Measurements from ENCODE around the gene CPS1. TPM values are rescaled to one million over a fixed set of nuclear protein-coding genes. Genes with fewer than 3 reads are reported as not detected.

The CPS1 gene
- total RNA-seq, 6 experiments from 2014 or later, result 1,066 to 2,150 (median 1,343) TPM

- ATAC-seq (no peak), DNase-seq (no peak)
- H3K27ac ChIP-seq, result no peak overlapping the region
- H3K4me1 ChIP-seq, result peaks cover 0 to 27% (median 9%) of the 10 kb centered on the region in 4 donors
- peaks cover 0 to 82% (median 39%) of the 10 kb centered on the region in 4 donors for H3K36me3 ChIP-seq
- intact Hi-C loops (cut with DNase I), result no loop called here
- H3K4me3 ChIP-seq, result no peak overlapping the region
- no peaks in the 10 kb centered on the region for H3K9me3 ChIP-seq
- TF ChIP-seq POLR2A (IDR thresholded peaks at IDR 0.05) (no peak), CTCF (IDR thresholded peaks at IDR 0.05) (no peak)
- no peaks in the 10 kb centered on the region for H3K27me3 ChIP-seq
These were observed 104.4 kb downstream of the CPS1 start for GRCh38 chr2:210660751-210661150.

- peak; percentile 73 to 92 (median 84) for ATAC-seq
- Histone ChIP-seq H3K9me3 (no peaks in the 10 kb centered on the region), H3K36me3 (peaks cover 0 to 73% (median 29%) of the 10 kb centered on the region in 4 donors), H3K27me3 (no peaks in the 10 kb centered on the region), H3K27ac (peak overlapping the region in 2 of 3 donors; percentile 44 to 61), H3K4me1 (peaks cover 0 to 27% (median 9%) of the 10 kb centered on the region in 4 donors), H3K4me3 (no peak overlapping the region)
- WGBS (ENCODE audit: insufficient coverage, low coverage, low lambda C conversion rate, missing lambda C conversion rate), result 27% methylated on average over 1 of the region's 1 CpG
- intact Hi-C loops (cut with DNase I), result no loop called here
- DNase-seq, result no peak
- no peak for TF ChIP-seq POLR2A (IDR thresholded peaks at IDR 0.05)
- no peak for TF ChIP-seq CTCF (IDR thresholded peaks at IDR 0.05)
These were observed 106.2 kb downstream of the CPS1 start for GRCh38 chr2:210662560-210662959.

GRCh38 chr2:210663631-210664089 is 107.3 kb downstream of the CPS1 start:
- Histone ChIP-seq H3K4me1 (peaks cover 0 to 27% (median 9%) of the 10 kb centered on the region in 4 donors), H3K36me3 (peaks cover 0 to 73% (median 29%) of the 10 kb centered on the region in 4 donors), H3K27me3 (no peaks in the 10 kb centered on the region), H3K9me3 (no peaks in the 10 kb centered on the region), H3K27ac (peak overlapping the region in 1 of 3 donors; percentile 3), H3K4me3 (no peak overlapping the region)
- intact Hi-C loops (cut with DNase I), result no loop called here
- 74% methylated on average over 3 of the region's 3 CpGs for WGBS (ENCODE audit: insufficient coverage, low coverage, low lambda C conversion rate, missing lambda C conversion rate)
- ATAC-seq (peak in 2 of 4 donors; percentile 12 to 67), DNase-seq (no peak)
- TF ChIP-seq POLR2A (IDR thresholded peaks at IDR 0.05), result no peak
- peak in 3 of 4 donors; percentile 11 to 27 (median 12) for TF ChIP-seq CTCF (IDR thresholded peaks at IDR 0.05)

GRCh38 chr2:210667711-210668110 is 111.3 kb downstream of the CPS1 start:
- ATAC-seq, result no peak
- 86% methylated on average over 5 of the region's 5 CpGs for WGBS (ENCODE audit: insufficient coverage, low coverage, low lambda C conversion rate, missing lambda C conversion rate)
- DNase-seq, result no peak
- TF ChIP-seq CTCF (IDR thresholded peaks at IDR 0.05), result no peak
- no peak for TF ChIP-seq POLR2A (IDR thresholded peaks at IDR 0.05)
- Histone ChIP-seq H3K4me3 (no peak overlapping the region), H3K36me3 (peaks cover 0 to 84% (median 38%) of the 10 kb centered on the region in 4 donors), H3K4me1 (peaks cover 0 to 10% (median 5%) of the 10 kb centered on the region in 4 donors), H3K9me3 (no peaks in the 10 kb centered on the region), H3K27me3 (no peaks in the 10 kb centered on the region), H3K27ac (no peak overlapping the region)
- intact Hi-C loops (cut with DNase I), result no loop called here

GRCh38 chr2:210671065-210671464 is 114.7 kb downstream of the CPS1 start:
- Histone ChIP-seq H3K9me3 (no peaks in the 10 kb centered on the region), H3K36me3 (peaks cover 0 to 94% (median 38%) of the 10 kb centered on the region in 4 donors), H3K27ac (no peak overlapping the region), H3K27me3 (no peaks in the 10 kb centered on the region), H3K4me1 (no peaks in the 10 kb centered on the region), H3K4me3 (no peak overlapping the region)
- ATAC-seq, result peak in 1 of 4 donors; percentile 4
- intact Hi-C loops (cut with DNase I), result no loop called here
- TF ChIP-seq CTCF (IDR thresholded peaks at IDR 0.05) (no peak), POLR2A (IDR thresholded peaks at IDR 0.05) (no peak)
- WGBS (ENCODE audit: insufficient coverage, low coverage, low lambda C conversion rate, missing lambda C conversion rate), result 90% methylated on average over 3 of the region's 3 CpGs
- DNase-seq, result no peak
